Common myeloid progenitor, CD34-positive (primary cell): ENCODE measurements around the gene BCL7A.
"Not testable (repeated sequence)": the region's sequence is repeated elsewhere in the genome, so short reads cannot be mapped to it uniquely, and the experiment has no call there.

ENCODE experiments used
- CTCF ChIA-PET: fragments of 350-600 bp; sonication (Branson Sonifier 250); formaldehyde crosslinking; loops from one replicate; lab custom pipeline; 2021; ENCODE audit warnings: antibody characterized with exemption; lab: Charles Lee
- POLR2A ChIA-PET: fragments of 350-600 bp; sonication (Branson Sonifier 250); formaldehyde crosslinking; loops from one replicate; lab custom pipeline; 2021; ENCODE audit warnings: antibody characterized with exemption; lab: Charles Lee
- DNase-seq, 3 donors: peaks; one replicate each; pipeline versions ENCODE4 v3.0.0 to v3.0.0-alpha.2; 2013
- H3K27ac ChIP-seq, 2 experiments: 1 replicate in 1 of 2; 2 replicates in 1 of 2; pipeline ENCODE4 v1.7.0; 2013; ENCODE audit warnings: inconsistent platforms in 2 of 2, low read length in 2 of 2, mild to moderate bottlenecking in 2 of 2, low read depth in 1 of 2, moderate library complexity in 1 of 2; ENCODE audit not compliant: severe bottlenecking in 2 of 2, insufficient read depth in 1 of 2, poor library complexity in 1 of 2
- H3K27me3 ChIP-seq, 5 experiments: replicated peaks in 2 of 5; 1 replicate in 3 of 5; 2 replicates in 2 of 5; pipeline versions ENCODE4 v1.6.1 to v1.7.0; 2013; ENCODE audit warnings: low read length in 4 of 5, mild to moderate bottlenecking in 2 of 5, moderate library complexity in 2 of 5, inconsistent platforms in 1 of 5; ENCODE audit not compliant: insufficient read depth in 5 of 5, control insufficient read depth in 4 of 5
- H3K36me3 ChIP-seq, 4 experiments: 1 replicate in 2 of 4; 2 replicates in 2 of 4; pipeline versions ENCODE4 v1.6.1 to v1.7.0; 2013; ENCODE audit warnings: low read length in 3 of 4, control low read depth in 1 of 4, mild to moderate bottlenecking in 1 of 4; ENCODE audit not compliant: control insufficient read depth in 4 of 4, insufficient read depth in 4 of 4
- H3K4me1 ChIP-seq, 4 experiments: 1 replicate in 3 of 4; 2 replicates in 1 of 4; pipeline versions ENCODE4 v1.6.1 to v1.7.1; 2013; ENCODE audit warnings: low read length in 3 of 4, mild to moderate bottlenecking in 3 of 4, control low read depth in 1 of 4, inconsistent platforms in 1 of 4, moderate library complexity in 1 of 4; ENCODE audit not compliant: control insufficient read depth in 4 of 4, insufficient read depth in 4 of 4; ENCODE audit errors: control extremely low read depth in 1 of 4
- H3K4me3 ChIP-seq, 7 experiments: 1 replicate in 4 of 7; 2 replicates in 3 of 7; pipeline versions ENCODE4 v1.5.1 to v1.7.0; 2013; ENCODE audit warnings: mild to moderate bottlenecking in 7 of 7, low read length in 6 of 7, moderate library complexity in 6 of 7, inconsistent platforms in 2 of 7, low read depth in 2 of 7, control low read depth in 1 of 7; ENCODE audit not compliant: insufficient read depth in 4 of 7, control insufficient read depth in 1 of 7; ENCODE audit errors: extremely low read depth in 1 of 7
- H3K9me3 ChIP-seq, 5 experiments: 1 replicate in 4 of 5; 2 replicates in 1 of 5; pipeline versions ENCODE4 v1.6.1 to v1.7.1; 2013; ENCODE audit warnings: low read length in 4 of 5, mild to moderate bottlenecking in 2 of 5, inconsistent platforms in 1 of 5, low read depth in 1 of 5, moderate library complexity in 1 of 5; ENCODE audit not compliant: control insufficient read depth in 4 of 5, insufficient read depth in 2 of 5; ENCODE audit errors: control extremely low read depth in 1 of 5
- WGBS: methylation state at CpG from one replicate; pipeline ENCODE4 v1.1.5; 2013; ENCODE audit not compliant: insufficient coverage; 5-methylcytosine and 5-hydroxymethylcytosine counted together

The BCL7A gene

DNA sequence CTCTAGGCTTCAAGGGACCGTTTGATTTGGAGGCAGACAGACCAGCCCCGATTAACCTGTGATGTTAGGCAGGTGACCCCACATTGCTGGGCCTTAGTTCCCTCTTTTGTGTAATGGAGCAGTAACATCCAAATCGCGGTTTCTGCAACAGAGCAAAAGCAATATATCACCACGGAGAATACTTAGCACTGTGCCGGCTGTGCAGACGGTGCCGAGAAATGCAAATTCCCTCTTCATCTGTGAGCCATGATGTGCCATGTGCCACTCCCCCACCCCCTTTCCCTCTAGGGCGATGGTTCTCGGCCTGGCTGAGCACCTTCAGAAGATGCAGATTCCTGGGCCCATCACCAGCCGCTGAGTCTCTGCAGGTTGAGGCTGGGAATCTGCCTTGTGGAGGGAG, 10.9 kb downstream of the BCL7A start:
- Histone ChIP-seq H3K9me3 (no peaks in the 10 kb centered on the region), H3K4me1 (peaks cover 0 to 11% (median 3%) of the 10 kb centered on the region in 4 experiments), H3K27ac (no peak overlapping the region), H3K27me3 (no peaks in the 10 kb centered on the region), H3K4me3 (no peak overlapping the region), H3K36me3 (peaks cover 11 to 36% (median 32%) of the 10 kb centered on the region in 4 experiments)
- DNase-seq = no peak
- POLR2A ChIA-PET = interaction anchor here (0.6 kb wide), 1 partner anchor 98 kb away, joined by 3 read pairs; no protein-coding TSS in a partner anchor
- CTCF ChIA-PET = interaction anchor here (0.8 to 1.5 kb wide), 6 partner anchors 21 to 180 kb away, joined by 3 to 4 read pairs (median 3); no protein-coding TSS in a partner anchor
- WGBS = 95% methylated on average over 9 of the region's 11 CpGs

- 93% methylated on average over 8 of the region's 8 CpGs for WGBS
- Histone ChIP-seq H3K27ac (no peak overlapping the region), H3K27me3 (no peaks in the 10 kb centered on the region), H3K36me3 (peaks cover 18 to 45% (median 37%) of the 10 kb centered on the region in 4 experiments), H3K9me3 (no peaks in the 10 kb centered on the region), H3K4me3 (no peak overlapping the region), H3K4me1 (no peaks in the 10 kb centered on the region)
- ChIA-PET CTCF (no interaction called here), POLR2A (no interaction called here)
- DNase-seq = no peak
These were observed 13.6 kb downstream of the BCL7A start for GRCh38 chr12:122035292-122035691.

DNA sequence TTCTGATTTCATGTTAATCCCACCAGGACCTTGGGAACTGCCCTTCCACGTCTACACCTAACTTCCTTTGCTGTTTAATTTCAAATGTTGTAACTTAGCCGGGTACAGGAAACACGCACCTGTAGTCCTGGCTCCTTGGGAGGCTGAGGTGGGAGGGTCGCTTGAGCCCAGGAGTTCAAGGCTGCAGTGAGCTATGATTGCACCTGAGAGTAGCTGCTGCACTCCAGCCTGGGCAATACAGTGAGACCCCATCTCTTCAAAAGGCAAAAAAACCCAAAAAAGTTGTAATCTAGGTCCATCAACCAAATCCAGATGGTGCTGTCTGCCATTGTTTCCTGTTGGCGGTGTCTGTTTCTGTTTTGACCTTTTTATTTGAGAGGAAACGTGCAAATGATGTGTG, 14.5 kb downstream of the BCL7A start:
- 100% methylated on average over 4 of the region's 6 CpGs for WGBS
- Histone ChIP-seq H3K9me3 (no peaks in the 10 kb centered on the region), H3K4me3 (no peak overlapping the region), H3K27me3 (no peaks in the 10 kb centered on the region), H3K4me1 (no peaks in the 10 kb centered on the region), H3K27ac (no peak overlapping the region), H3K36me3 (peaks cover 16 to 53% (median 41%) of the 10 kb centered on the region in 4 experiments)
- POLR2A ChIA-PET = no interaction called here
- CTCF ChIA-PET = interaction anchor here (0.6 kb wide), 1 partner anchor 10 kb away, joined by 3 read pairs; no protein-coding TSS in a partner anchor
- no peak for DNase-seq

DNA sequence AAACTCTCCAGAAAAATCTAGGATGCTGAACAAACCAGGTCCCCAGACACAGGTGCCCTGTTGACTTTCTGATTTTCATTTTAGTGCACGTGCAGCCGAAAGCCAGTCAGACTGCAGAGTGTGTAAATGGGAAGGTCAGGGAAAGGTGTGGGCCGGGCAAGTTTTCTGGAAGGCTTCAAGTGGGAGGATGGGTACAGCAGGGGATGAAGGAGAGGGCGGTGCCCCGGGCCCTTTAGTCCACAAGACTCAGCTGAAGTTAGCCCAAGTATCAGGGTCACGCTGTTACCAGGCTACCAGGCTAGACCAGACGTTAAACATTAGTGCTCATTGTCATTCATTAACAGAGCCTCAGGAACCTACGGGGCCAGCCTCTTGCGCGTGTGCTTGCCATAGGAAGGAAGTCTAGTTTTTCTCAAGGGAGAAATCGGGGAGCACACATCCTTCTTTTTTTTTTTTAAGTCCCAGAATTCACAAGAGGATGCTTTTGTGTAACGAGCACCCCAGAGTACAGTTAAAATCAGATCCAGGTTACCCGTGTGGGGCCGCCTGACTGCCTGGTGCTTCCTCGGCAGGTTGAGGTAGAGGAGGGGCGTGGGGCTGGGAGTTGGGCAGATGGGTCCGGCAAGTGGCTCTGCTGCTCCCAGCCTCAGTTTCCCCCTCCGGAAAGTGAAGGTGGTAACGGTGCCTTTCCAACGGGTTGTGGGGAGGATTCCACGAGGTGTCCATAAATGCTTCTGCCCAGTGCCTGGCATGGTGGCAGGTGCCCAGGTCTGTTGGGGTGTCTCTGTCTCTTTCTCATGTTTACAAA, 19.1 kb downstream of the BCL7A start:
- DNase-seq = no peak
- POLR2A ChIA-PET = no interaction called here
- no peak overlapping the region for H3K4me3 ChIP-seq
- no peak overlapping the region for H3K27ac ChIP-seq
- peaks cover 19 to 66% (median 51%) of the 10 kb centered on the region in 4 experiments for H3K36me3 ChIP-seq
- H3K9me3 ChIP-seq = peaks cover 0 to 11% (median 0%) of the 10 kb centered on the region in 5 experiments
- CTCF ChIA-PET = interaction anchor here (2.1 kb wide), 1 partner anchor 82 kb away, joined by 8 read pairs; no protein-coding TSS in a partner anchor
- WGBS = 92% methylated on average over 17 of the region's 21 CpGs
- no peaks in the 10 kb centered on the region for H3K27me3 ChIP-seq
- H3K4me1 ChIP-seq = no peaks in the 10 kb centered on the region

GRCh38 chr12:122041458-122041857, 19.8 kb downstream of the BCL7A start:
- Histone ChIP-seq H3K9me3 (peaks cover 0 to 11% (median 0%) of the 10 kb centered on the region in 5 experiments), H3K36me3 (peaks cover 18 to 66% (median 50%) of the 10 kb centered on the region in 4 experiments)
- H3K27me3 ChIP-seq, POLR2A ChIA-PET, H3K4me3 ChIP-seq, H3K27ac ChIP-seq, DNase-seq, H3K4me1 ChIP-seq: not testable (repeated sequence)
- WGBS = 100% methylated on average over 2 of the region's 3 CpGs
- CTCF ChIA-PET = interaction anchor here (2.1 kb wide), 1 partner anchor 82 kb away, joined by 8 read pairs; no protein-coding TSS in a partner anchor

- Histone ChIP-seq H3K9me3 (peaks cover 0 to 11% (median 0%) of the 10 kb centered on the region in 5 experiments), H3K27ac (no peak overlapping the region), H3K27me3 (no peaks in the 10 kb centered on the region), H3K4me1 (no peaks in the 10 kb centered on the region), H3K4me3 (no peak overlapping the region), H3K36me3 (peaks cover 14 to 68% (median 45%) of the 10 kb centered on the region in 4 experiments)
- ChIA-PET POLR2A (interaction anchor here (0.7 to 1.2 kb wide), 3 partner anchors 20 to 217 kb away, joined by 3 read pairs; no protein-coding TSS in a partner anchor), CTCF (interaction anchor here (0.8 to 2.1 kb wide), 4 partner anchors 13 to 148 kb away, joined by 3 to 8 read pairs (median 4); no protein-coding TSS in a partner anchor)
- no peak for DNase-seq
- WGBS = 93% methylated on average over 4 of the region's 11 CpGs
These were observed 21.2 kb downstream of the BCL7A start for GRCh38 chr12:122042910-122043309.
